ENCODE data around the gene ANKRD11.

ANKRD11 gene

DNA sequence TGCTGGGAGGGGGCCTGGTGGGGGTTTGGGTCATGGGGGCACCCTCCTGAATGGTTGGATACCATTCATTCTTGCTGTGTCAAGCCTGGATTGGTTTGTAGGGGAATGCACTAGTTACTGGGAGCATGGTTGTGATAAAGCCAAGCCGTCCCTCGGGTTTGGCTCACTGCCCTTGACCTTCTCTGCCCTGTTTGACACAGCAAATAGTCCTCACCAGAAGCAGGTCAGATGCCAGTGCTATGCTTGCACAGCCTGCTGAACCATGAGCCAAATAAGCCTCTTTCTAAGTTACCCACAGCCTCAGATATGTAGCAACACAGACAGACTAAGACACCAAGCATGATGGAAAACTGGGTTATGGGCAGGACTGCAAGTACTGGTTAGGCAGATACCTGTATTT, 258.3 kb downstream of the ANKRD11 start:
- no peak for DNase-seq (ENCODE audit: low spot score)

DNA sequence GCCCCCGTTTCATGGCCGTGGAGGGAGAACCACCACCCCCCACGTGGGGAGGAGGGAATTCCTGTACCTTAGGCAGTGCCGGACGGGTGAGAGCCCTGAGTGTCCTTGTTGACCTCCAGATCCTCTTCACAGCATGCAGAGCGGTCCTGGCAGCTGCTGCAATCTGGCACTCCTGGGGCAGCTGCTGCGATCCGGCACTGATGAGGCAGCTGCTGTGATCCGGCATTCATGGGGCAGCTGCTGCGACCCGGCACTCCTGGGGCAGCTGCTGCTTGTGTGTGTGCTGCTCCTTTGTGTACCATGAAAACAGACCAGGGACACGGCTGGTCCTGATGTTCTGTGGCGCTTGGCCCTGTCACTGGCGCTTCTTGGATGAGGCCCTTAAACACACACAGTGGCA, 260.1 kb downstream of the ANKRD11 start:
- no peak for DNase-seq (ENCODE audit: low spot score)

DNA sequence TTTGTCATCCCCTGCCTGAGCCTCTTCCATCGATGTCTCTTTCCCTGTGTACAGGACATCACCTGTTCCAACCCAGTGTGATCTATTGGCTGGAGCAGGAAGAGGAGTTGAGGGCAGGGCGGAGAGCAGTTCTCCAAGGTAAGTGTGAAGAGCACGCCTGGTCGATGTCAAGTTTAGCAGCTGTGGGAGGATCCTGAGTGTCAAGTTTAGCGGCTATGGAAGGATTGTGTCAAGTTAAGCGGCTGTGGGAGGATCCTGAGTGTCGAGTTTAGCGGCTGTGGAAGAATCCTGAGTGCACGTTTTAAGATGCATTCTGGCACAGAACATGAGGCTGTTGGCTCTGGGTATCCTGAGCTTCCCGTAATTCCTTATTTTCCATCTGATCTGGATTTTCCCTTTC, 265.7 kb downstream of the ANKRD11 start:
- DNase-seq (ENCODE audit: low spot score) = no peak

DNA sequence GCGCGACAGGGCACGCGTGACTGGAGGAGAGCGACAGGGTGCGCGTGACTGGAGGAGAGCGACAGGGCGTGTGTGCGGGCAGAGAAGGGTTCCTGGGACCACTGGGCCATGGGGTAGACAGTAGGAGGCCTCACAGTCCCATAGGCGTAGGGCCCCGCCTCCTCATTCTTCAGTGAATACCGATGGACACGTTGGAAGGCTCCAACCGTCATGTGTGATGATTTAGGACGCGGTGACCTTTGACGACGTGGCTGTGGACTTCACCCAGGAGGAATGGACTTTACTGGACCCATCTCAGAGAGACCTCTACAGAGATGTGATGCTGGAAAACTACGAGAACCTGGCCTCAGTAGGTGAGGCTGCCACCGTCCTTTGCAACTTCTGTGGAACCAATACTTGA, 267.4 kb downstream of the ANKRD11 start:
- no peak for DNase-seq (ENCODE audit: low spot score)

DNA sequence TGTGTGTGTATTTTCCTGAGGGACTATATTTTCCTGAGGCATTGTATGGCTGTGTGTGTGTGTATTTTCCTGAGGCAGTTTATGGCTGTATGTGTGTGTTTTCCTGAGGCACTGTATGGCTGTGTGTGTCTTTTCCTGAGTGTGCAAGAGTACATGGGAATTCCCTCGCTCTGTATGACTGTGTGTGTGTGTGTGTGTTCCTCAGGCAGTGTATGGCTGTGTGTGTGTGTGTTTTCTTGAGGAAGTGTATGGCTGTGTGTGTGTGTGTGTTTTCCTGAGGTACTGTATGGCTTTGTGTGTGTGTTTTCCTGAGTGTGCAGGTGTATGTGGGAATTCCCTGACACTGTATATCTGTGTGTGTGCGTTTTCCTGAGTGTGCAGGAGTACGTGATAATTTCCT, 268.8 kb downstream of the ANKRD11 start:
- no peak for DNase-seq (ENCODE audit: low spot score)

DNA sequence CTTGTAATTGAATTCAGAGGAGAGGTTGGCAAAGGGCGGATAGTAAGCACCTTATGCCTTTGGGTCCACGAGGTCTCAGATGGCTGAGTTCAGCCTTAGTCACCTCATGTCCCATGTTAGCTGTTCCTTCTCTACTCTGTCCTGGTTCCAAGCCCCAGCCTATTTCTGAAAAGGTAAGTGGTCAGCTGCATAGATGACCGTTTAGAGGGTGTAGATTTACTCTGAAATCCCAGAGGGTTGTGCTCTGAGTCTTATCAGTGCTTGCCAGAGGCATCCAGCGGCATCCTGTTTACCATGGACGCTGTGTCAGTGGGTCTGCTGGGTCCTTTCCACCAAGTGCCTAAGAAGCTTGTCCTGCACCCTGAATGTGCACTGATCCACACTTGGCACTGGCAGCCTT, 271.0 kb downstream of the ANKRD11 start:
- no peak for DNase-seq (ENCODE audit: low spot score)
